ENCODE data around the gene APOBEC3B.
"Not testable (repeated sequence)": the region's sequence is repeated elsewhere in the genome, so short reads cannot be mapped to it uniquely, and the experiment has no call there.

Gene APOBEC3B

GRCh38 chr22:39030705-39031104 lies 48.6 kb downstream of the APOBEC3B start:
- peaks cover 5% of the 10 kb centered on the region; the same call in 1 of the 2 replicates for H3K27me3 ChIP-seq (ENCODE audit: insufficient read depth, low read length)
- no peaks in the 10 kb centered on the region for H3K36me3 ChIP-seq (ENCODE audit: insufficient read depth, low read length)
- no peaks in the 10 kb centered on the region for H4K20me1 ChIP-seq (ENCODE audit: insufficient read depth, low read length)
- H3K9me2 ChIP-seq (ENCODE audit: low read depth, low read length), result no peaks in the 10 kb centered on the region
- H3K9me3 ChIP-seq (ENCODE audit: low read length), result no peaks in the 10 kb centered on the region
- no peak overlapping the region for H3K4me2 ChIP-seq (ENCODE audit: low read length)
- no peaks in the 10 kb centered on the region for H3F3A ChIP-seq (ENCODE audit: insufficient read depth, low read length)
- H3K4me3 ChIP-seq (ENCODE audit: low read depth, low read length, poor library complexity, severe bottlenecking), result no peak overlapping the region
- no peak overlapping the region for H2AFZ ChIP-seq (ENCODE audit: low read length)
- H3K9ac ChIP-seq (ENCODE audit: low read length), result no peak overlapping the region
- H3K4me1 ChIP-seq (ENCODE audit: insufficient read depth, low read length, severe bottlenecking), result no peaks in the 10 kb centered on the region
- H3K79me2 ChIP-seq (ENCODE audit: insufficient read depth, low read length), result no peaks in the 10 kb centered on the region
- H3K27ac ChIP-seq (ENCODE audit: low read depth, low read length, poor library complexity, severe bottlenecking), result no peak overlapping the region
- TF ChIP-seq EZH2 (IDR thresholded peaks at IDR 0.05; ENCODE audit: borderline replicate concordance, low read length), result no peak
- TF ChIP-seq, protein P1, sequence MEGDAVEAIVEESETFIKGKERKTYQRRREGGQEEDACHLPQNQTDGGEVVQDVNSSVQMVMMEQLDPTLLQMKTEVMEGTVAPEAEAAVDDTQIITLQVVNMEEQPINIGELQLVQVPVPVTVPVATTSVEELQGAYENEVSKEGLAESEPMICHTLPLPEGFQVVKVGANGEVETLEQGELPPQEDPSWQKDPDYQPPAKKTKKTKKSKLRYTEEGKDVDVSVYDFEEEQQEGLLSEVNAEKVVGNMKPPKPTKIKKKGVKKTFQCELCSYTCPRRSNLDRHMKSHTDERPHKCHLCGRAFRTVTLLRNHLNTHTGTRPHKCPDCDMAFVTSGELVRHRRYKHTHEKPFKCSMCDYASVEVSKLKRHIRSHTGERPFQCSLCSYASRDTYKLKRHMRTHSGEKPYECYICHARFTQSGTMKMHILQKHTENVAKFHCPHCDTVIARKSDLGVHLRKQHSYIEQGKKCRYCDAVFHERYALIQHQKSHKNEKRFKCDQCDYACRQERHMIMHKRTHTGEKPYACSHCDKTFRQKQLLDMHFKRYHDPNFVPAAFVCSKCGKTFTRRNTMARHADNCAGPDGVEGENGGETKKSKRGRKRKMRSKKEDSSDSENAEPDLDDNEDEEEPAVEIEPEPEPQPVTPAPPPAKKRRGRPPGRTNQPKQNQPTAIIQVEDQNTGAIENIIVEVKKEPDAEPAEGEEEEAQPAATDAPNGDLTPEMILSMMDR (IDR thresholded peaks at IDR 0.05; ENCODE audit: low read length), result no peak

- not testable (repeated sequence) for H4K20me1 ChIP-seq (ENCODE audit: insufficient read depth, low read length); H3K4me1 ChIP-seq (ENCODE audit: insufficient read depth, low read length, severe bottlenecking); H3K4me3 ChIP-seq (ENCODE audit: low read depth, low read length, poor library complexity, severe bottlenecking); H3K27me3 ChIP-seq (ENCODE audit: insufficient read depth, low read length); H3F3A ChIP-seq (ENCODE audit: insufficient read depth, low read length); H2AFZ ChIP-seq (ENCODE audit: low read length); H3K79me2 ChIP-seq (ENCODE audit: insufficient read depth, low read length); H3K9ac ChIP-seq (ENCODE audit: low read length); H3K36me3 ChIP-seq (ENCODE audit: insufficient read depth, low read length); H3K4me2 ChIP-seq (ENCODE audit: low read length); H3K9me2 ChIP-seq (ENCODE audit: low read depth, low read length); H3K27ac ChIP-seq (ENCODE audit: low read depth, low read length, poor library complexity, severe bottlenecking); H3K9me3 ChIP-seq (ENCODE audit: low read length)
These were observed 49.5 kb downstream of the APOBEC3B start for GRCh38 chr22:39031434-39032295.

GRCh38 chr22:39037071-39037470 lies 54.9 kb downstream of the APOBEC3B start:
- H3K27ac ChIP-seq (ENCODE audit: low read depth, low read length, poor library complexity, severe bottlenecking); H3K4me2 ChIP-seq (ENCODE audit: low read length); H3K36me3 ChIP-seq (ENCODE audit: insufficient read depth, low read length); H3K4me1 ChIP-seq (ENCODE audit: insufficient read depth, low read length, severe bottlenecking); H4K20me1 ChIP-seq (ENCODE audit: insufficient read depth, low read length); H3K27me3 ChIP-seq (ENCODE audit: insufficient read depth, low read length); H3K9me3 ChIP-seq (ENCODE audit: low read length); H3K4me3 ChIP-seq (ENCODE audit: low read depth, low read length, poor library complexity, severe bottlenecking); H3K9ac ChIP-seq (ENCODE audit: low read length); H3K79me2 ChIP-seq (ENCODE audit: insufficient read depth, low read length); H3K9me2 ChIP-seq (ENCODE audit: low read depth, low read length); H2AFZ ChIP-seq (ENCODE audit: low read length); H3F3A ChIP-seq (ENCODE audit: insufficient read depth, low read length): not testable (repeated sequence)

DNA sequence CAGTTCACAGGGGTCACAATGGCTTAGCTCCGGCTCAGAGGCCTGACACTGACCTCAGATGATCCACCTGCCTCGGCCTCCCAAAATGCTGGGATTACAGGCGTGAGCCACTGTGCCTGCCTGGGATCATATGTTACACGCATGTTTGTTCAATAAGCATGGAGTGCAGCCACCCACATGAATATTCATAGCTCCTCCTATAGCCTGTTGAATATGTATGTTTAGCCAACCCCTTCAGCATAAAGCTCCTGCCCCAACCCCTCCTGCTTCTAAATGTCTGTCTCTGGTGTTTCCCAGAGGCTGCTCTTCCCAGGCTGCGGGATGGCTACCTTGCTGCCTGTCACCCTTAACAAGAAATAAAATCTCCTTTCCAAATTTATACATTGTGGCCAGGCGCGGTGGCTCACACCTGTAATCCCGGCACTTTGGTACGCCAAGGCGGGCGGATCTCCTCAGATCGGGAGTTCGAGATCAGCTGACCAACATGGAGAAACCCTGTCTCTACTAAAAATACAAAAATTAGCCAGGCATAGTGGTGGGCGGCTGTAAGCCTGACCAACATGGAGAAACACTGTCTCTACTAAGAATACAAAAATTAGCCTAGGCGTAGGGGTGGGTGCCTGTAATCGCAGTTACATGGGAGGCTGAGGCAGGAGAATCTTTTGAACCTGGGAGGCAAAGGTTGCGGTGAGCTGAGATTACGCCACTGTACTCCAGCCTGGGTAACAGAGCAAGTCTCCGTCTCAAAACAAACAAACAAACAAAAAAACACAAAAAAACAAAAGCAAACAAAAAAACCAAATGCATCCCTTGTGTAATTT lies 57.4 kb downstream of the APOBEC3B start:
- H3K4me3 ChIP-seq (ENCODE audit: low read depth, low read length, poor library complexity, severe bottlenecking), result no peak overlapping the region
- no peaks in the 10 kb centered on the region for H3F3A ChIP-seq (ENCODE audit: insufficient read depth, low read length)
- H3K9me3 ChIP-seq (ENCODE audit: low read length), result no peaks in the 10 kb centered on the region
- H3K9me2 ChIP-seq (ENCODE audit: low read depth, low read length), result no peaks in the 10 kb centered on the region
- H3K4me2 ChIP-seq (ENCODE audit: low read length), result no peak overlapping the region
- no peak overlapping the region for H2AFZ ChIP-seq (ENCODE audit: low read length)
- H3K27ac ChIP-seq (ENCODE audit: low read depth, low read length, poor library complexity, severe bottlenecking), result no peak overlapping the region
- H3K4me1 ChIP-seq (ENCODE audit: insufficient read depth, low read length, severe bottlenecking), result no peaks in the 10 kb centered on the region
- H3K79me2 ChIP-seq (ENCODE audit: insufficient read depth, low read length), result no peaks in the 10 kb centered on the region
- H3K36me3 ChIP-seq (ENCODE audit: insufficient read depth, low read length), result no peaks in the 10 kb centered on the region
- no peak overlapping the region for H3K9ac ChIP-seq (ENCODE audit: low read length)
- H3K27me3 ChIP-seq (ENCODE audit: insufficient read depth, low read length), result no peaks in the 10 kb centered on the region; the same call in 1 of the 2 replicates
- TF ChIP-seq, protein P1 (IDR thresholded peaks at IDR 0.05; ENCODE audit: low read length), result no peak
- no peak for TF ChIP-seq EZH2 (IDR thresholded peaks at IDR 0.05; ENCODE audit: borderline replicate concordance, low read length)
- no peaks in the 10 kb centered on the region for H4K20me1 ChIP-seq (ENCODE audit: insufficient read depth, low read length)

GRCh38 chr22:39040155-39040537 lies 58.0 kb downstream of the APOBEC3B start:
- H3F3A ChIP-seq (ENCODE audit: insufficient read depth, low read length); H3K27me3 ChIP-seq (ENCODE audit: insufficient read depth, low read length); H3K27ac ChIP-seq (ENCODE audit: low read depth, low read length, poor library complexity, severe bottlenecking); H3K9ac ChIP-seq (ENCODE audit: low read length); H3K36me3 ChIP-seq (ENCODE audit: insufficient read depth, low read length); H3K9me3 ChIP-seq (ENCODE audit: low read length); H3K79me2 ChIP-seq (ENCODE audit: insufficient read depth, low read length); H3K4me3 ChIP-seq (ENCODE audit: low read depth, low read length, poor library complexity, severe bottlenecking); H3K4me1 ChIP-seq (ENCODE audit: insufficient read depth, low read length, severe bottlenecking); H3K9me2 ChIP-seq (ENCODE audit: low read depth, low read length); H2AFZ ChIP-seq (ENCODE audit: low read length); H4K20me1 ChIP-seq (ENCODE audit: insufficient read depth, low read length); H3K4me2 ChIP-seq (ENCODE audit: low read length): not testable (repeated sequence)

All from OCI-LY1 (cell line).